Activated B cell treated with CpG ODN at 0.5 μM for 24 hours (primary cell): ENCODE results near the gene PIGU. TPM values are rescaled to one million over a fixed set of nuclear protein-coding genes. Genes with fewer than 3 reads are reported as not detected.

ENCODE experiments used
- ATAC-seq: fragments of 200-7000 bp; cut with Tn5 transposase; one replicate; pipeline ENCODE4 v1.10.0; 2021; ENCODE audit warnings: low read depth, mild to moderate bottlenecking, moderate library complexity
- CTCF ChIA-PET: fragments of 350-600 bp; sonication (Branson Sonifier 250); formaldehyde crosslinking; loops from one replicate; lab custom pipeline; 2021; ENCODE audit warnings: antibody characterized with exemption; lab: Charles Lee
- POLR2A ChIA-PET: fragments of 350-600 bp; sonication (Branson Sonifier 250); formaldehyde crosslinking; loops from one replicate; lab custom pipeline; 2021; ENCODE audit warnings: antibody characterized with exemption; lab: Charles Lee
- DNase-seq: peaks from one replicate; pipeline ENCODE4 v3.0.0; 2022
- H3K27ac Mint-ChIP-seq: one replicate; pipeline ENCODE4 v1.8.0; 2020; ENCODE audit warnings: mixed read lengths
- H3K27me3 Mint-ChIP-seq: one replicate; pipeline ENCODE4 v1.8.0; 2021; ENCODE audit warnings: mixed read lengths
- H3K36me3 Mint-ChIP-seq: one replicate; pipeline ENCODE4 v1.8.0; 2021; ENCODE audit warnings: low read depth, mixed read lengths
- H3K4me1 Mint-ChIP-seq: one replicate; pipeline ENCODE4 v1.8.0; 2021; ENCODE audit warnings: mixed read lengths
- H3K4me3 Mint-ChIP-seq: one replicate; pipeline ENCODE4 v1.8.0; 2020; ENCODE audit warnings: mild to moderate bottlenecking, mixed read lengths
- H3K9me3 Mint-ChIP-seq: one replicate; pipeline ENCODE4 v1.8.0; 2020; ENCODE audit warnings: mixed read lengths
- intact Hi-C: fragments of 100-400 bp; cut with micrococcal nuclease; formaldehyde crosslinking; loops from one replicate; pipeline ENCODE4 v1.15.1; 2024
- total RNA-seq: library from RNA; stranded (reverse); gene quantifications from 2 replicates; pipeline ENCODE4 v1.2.3, GENCODE V29; 2022
- TF ChIP-seq, protein P1 (sequence below): fragments of 200-600 bp; IDR thresholded peaks from one replicate; pipeline ENCODE4 v1.8.0; 2022; ENCODE audit warnings: antibody characterized with exemption, mild to moderate bottlenecking

Gene PIGU
- total RNA-seq, 1 donor from 2014 or later = 14.7 TPM

DNA sequence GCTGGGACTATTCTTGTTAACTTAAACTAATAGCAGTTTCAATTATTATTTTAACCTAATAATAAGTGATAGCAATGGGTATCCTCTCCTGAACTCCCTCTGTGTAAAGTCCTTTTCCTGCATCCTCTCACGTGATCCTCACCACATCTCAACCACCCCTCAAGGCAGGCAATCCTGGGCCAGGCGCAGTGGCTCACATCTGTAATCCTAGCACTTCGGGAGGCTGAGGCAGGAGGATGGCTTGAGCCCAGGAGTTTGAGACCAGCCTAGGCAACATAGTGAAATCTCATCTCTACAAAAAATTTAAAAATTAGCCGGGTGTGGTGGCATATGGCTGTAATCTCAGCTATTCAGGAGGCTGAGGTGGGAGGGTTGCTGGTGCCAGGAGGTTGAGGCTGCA is 94.7 kb downstream of the PIGU start:
- H3K27ac Mint-ChIP-seq = peak overlapping the region; percentile 51
- ATAC-seq = no peak
- intact Hi-C loops = no loop called here
- DNase-seq = no peak
- H3K36me3 Mint-ChIP-seq = peaks cover 49% of the 10 kb centered on the region
- H3K9me3 Mint-ChIP-seq = peaks cover 5% of the 10 kb centered on the region
- peaks cover 36% of the 10 kb centered on the region for H3K4me1 Mint-ChIP-seq
- POLR2A ChIA-PET = no interaction called here
- TF ChIP-seq, protein P1, sequence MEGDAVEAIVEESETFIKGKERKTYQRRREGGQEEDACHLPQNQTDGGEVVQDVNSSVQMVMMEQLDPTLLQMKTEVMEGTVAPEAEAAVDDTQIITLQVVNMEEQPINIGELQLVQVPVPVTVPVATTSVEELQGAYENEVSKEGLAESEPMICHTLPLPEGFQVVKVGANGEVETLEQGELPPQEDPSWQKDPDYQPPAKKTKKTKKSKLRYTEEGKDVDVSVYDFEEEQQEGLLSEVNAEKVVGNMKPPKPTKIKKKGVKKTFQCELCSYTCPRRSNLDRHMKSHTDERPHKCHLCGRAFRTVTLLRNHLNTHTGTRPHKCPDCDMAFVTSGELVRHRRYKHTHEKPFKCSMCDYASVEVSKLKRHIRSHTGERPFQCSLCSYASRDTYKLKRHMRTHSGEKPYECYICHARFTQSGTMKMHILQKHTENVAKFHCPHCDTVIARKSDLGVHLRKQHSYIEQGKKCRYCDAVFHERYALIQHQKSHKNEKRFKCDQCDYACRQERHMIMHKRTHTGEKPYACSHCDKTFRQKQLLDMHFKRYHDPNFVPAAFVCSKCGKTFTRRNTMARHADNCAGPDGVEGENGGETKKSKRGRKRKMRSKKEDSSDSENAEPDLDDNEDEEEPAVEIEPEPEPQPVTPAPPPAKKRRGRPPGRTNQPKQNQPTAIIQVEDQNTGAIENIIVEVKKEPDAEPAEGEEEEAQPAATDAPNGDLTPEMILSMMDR = no peak
- H3K27me3 Mint-ChIP-seq = no peaks in the 10 kb centered on the region
- H3K4me3 Mint-ChIP-seq = no peak overlapping the region
- CTCF ChIA-PET = no interaction called here

GRCh38 chr20:34581341-34582184 is 95.3 kb downstream of the PIGU start:
- ATAC-seq (no peak), DNase-seq (no peak)
- intact Hi-C loops = no loop called here
- Mint-ChIP-seq H3K36me3 (peaks cover 45% of the 10 kb centered on the region), H3K4me3 (no peak overlapping the region), H3K4me1 (peaks cover 36% of the 10 kb centered on the region), H3K27me3 (no peaks in the 10 kb centered on the region), H3K27ac (peak overlapping the region; percentile 51), H3K9me3 (peaks cover 5% of the 10 kb centered on the region)
- TF ChIP-seq, protein P1 = no peak
- ChIA-PET POLR2A (no interaction called here), CTCF (no interaction called here)

GRCh38 chr20:34579979-34580940 is 96.6 kb downstream of the PIGU start:
- no peaks in the 10 kb centered on the region for H3K27me3 Mint-ChIP-seq
- peaks cover 36% of the 10 kb centered on the region for H3K36me3 Mint-ChIP-seq
- peak overlapping the region; percentile 28 for H3K4me3 Mint-ChIP-seq
- DNase-seq = no peak
- intact Hi-C loops = no loop called here
- POLR2A ChIA-PET = no interaction called here
- peaks cover 36% of the 10 kb centered on the region for H3K4me1 Mint-ChIP-seq
- peaks cover 5% of the 10 kb centered on the region for H3K9me3 Mint-ChIP-seq
- TF ChIP-seq, protein P1 = no peak
- peak; percentile 68 for ATAC-seq
- CTCF ChIA-PET = interaction anchor here (1.0 kb wide), 1 partner anchor 255 kb away, joined by 4 read pairs; no protein-coding TSS in a partner anchor
- peak overlapping the region; percentile 73 for H3K27ac Mint-ChIP-seq

DNA sequence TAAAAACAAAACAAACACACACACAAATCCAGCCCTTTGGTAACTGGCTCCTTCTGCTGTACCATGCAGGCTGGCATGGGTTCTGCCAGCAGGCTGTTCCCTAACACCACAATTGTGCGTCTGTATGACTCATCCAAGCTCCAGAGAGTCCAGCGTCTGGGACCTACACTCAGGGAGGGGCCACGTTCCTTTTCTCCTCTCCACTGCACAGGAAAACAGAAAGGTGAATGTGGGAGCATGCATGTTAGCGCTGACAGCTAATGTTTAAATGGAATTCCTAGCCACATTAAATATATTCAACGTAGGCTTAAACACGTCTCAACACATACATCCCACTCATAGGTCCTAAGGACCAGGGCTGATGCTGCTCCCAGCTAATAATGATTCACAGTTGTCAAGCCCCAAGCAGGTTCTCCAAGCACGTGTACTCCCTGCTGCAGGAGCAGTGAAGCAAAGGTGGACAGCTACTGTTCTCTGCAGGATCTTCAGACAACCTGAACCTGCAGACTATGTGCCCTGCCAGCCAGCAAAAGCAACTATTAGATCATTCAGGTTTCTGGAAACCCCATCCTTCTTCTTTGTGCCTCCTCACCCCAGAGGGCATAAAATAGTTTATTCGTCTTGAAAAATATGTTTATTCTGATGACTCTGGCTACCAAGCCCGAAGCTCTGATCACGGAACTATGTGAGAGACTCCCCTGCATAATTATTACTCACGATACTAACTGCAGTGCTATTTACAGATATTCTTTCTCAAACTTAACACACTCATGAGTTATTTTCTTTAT is 97.5 kb downstream of the PIGU start:
- Mint-ChIP-seq H3K27me3 (no peaks in the 10 kb centered on the region), H3K27ac (peak overlapping the region; percentile 73), H3K4me1 (peaks cover 36% of the 10 kb centered on the region), H3K4me3 (no peak overlapping the region), H3K36me3 (peaks cover 36% of the 10 kb centered on the region), H3K9me3 (peaks cover 5% of the 10 kb centered on the region)
- TF ChIP-seq, protein P1 = no peak
- intact Hi-C loops = no loop called here
- no peak for DNase-seq
- CTCF ChIA-PET = interaction anchor here (1.0 kb wide), 2 partner anchors 191 to 256 kb away, joined by 3 to 4 read pairs; no protein-coding TSS in a partner anchor
- POLR2A ChIA-PET = no interaction called here
- no peak for ATAC-seq
